Breast epithelium (tissue), 4 donors: ENCODE measurements around the gene PRR22. TPM values are rescaled to one million over a fixed set of nuclear protein-coding genes. Genes with fewer than 3 reads are reported as not detected.
"Not testable (repeated sequence)": the region's sequence is repeated elsewhere in the genome, so short reads cannot be mapped to it uniquely, and the experiment has no call there.

Experiments
- DNase-seq, 2 donors: peaks; one replicate each; pipeline ENCODE4 v3.0.0-alpha.2; 2019; ENCODE audit warnings: low spot score in 2 of 2
- H3K27ac ChIP-seq, 2 donors: fragments of 200-600 bp; sonication (generic) in 1 of 2; one replicate each; pipeline ENCODE4 v1.5.1; 2016 to 2019; ENCODE audit warnings: mild to moderate bottlenecking in 1 of 2
- H3K27me3 ChIP-seq, 2 donors: fragments of 200-600 bp; sonication (generic) in 1 of 2; one replicate each; pipeline versions ENCODE4 v1.5.1 to v1.6.0; 2017 to 2019; ENCODE audit warnings: control low read depth in 1 of 2, mild to moderate bottlenecking in 1 of 2
- H3K36me3 ChIP-seq: fragments of 200-600 bp; one replicate; pipeline ENCODE4 v1.5.1; 2019
- H3K4me1 ChIP-seq, 2 donors: fragments of 200-600 bp; sonication (generic); one replicate each; pipeline ENCODE4 v1.5.1; 2016 to 2019; ENCODE audit warnings: control low read depth in 1 of 2
- H3K4me3 ChIP-seq, 3 donors: fragments of 200-600 bp; sonication (generic); 1 replicate in 2 of 3; 2 replicates in 1 of 3; pipeline ENCODE4 v1.5.1; 2016 to 2019; ENCODE audit warnings: mild to moderate bottlenecking in 3 of 3, moderate library complexity in 2 of 3
- H3K9me3 ChIP-seq, 2 donors: fragments of 200-600 bp; sonication (generic) in 1 of 2; one replicate each; pipeline ENCODE4 v1.5.1; 2016 to 2019; ENCODE audit warnings: control low read depth in 1 of 2
- CTCF ChIP-seq, 3 donors: fragments of 450-650 bp; IDR thresholded peaks; one replicate each; pipeline ENCODE4 v1.5.1; 2016 to 2017; ENCODE audit warnings: antibody characterized with exemption in 3 of 3, mild to moderate bottlenecking in 3 of 3, moderate library complexity in 3 of 3
- POLR2A ChIP-seq: fragments of 450-650 bp; IDR thresholded peaks from one replicate; pipeline ENCODE4 v1.6.1; 2016; ENCODE audit warnings: antibody characterized with exemption, mild to moderate bottlenecking, moderate library complexity
- POLR2AphosphoS5 ChIP-seq, 3 donors: sonication (generic); formaldehyde crosslinking; IDR thresholded peaks; one replicate each; pipeline ENCODE4 v1.6.1; 2017; ENCODE audit warnings: antibody characterized with exemption in 3 of 3
- intact Hi-C: fragments of 100-400 bp; cut with DNase I; formaldehyde crosslinking; loops from one replicate; pipeline ENCODE4 v1.15.1; 2023; ENCODE audit warnings: low total_unique reads
- total RNA-seq, 3 donors: library from RNA; depleted of rRNA; stranded (reverse); fragments of >200 nt; gene quantifications; one replicate each; pipeline ENCODE4 v1.1.0, GENCODE V29; 2016

The PRR22 gene
- total RNA-seq, 3 donors from 2014 or later: 0.64 to 2.0 (median 1.2) TPM

- H3K36me3 ChIP-seq: no peaks in the 10 kb centered on the region
- DNase-seq: no peak
- H3K27me3 ChIP-seq: no peaks in the 10 kb centered on the region
- H3K4me3 ChIP-seq: no peak overlapping the region
- no peaks in the 10 kb centered on the region for H3K9me3 ChIP-seq
- intact Hi-C loops: no loop called here
- TF ChIP-seq POLR2A: no peak
- no peak for TF ChIP-seq CTCF (IDR thresholded peaks at IDR 0.05)
- TF ChIP-seq POLR2AphosphoS5 (IDR thresholded peaks at IDR 0.05): no peak
- no peaks in the 10 kb centered on the region for H3K4me1 ChIP-seq
- no peak overlapping the region for H3K27ac ChIP-seq
Observed at GRCh38 chr19:5738423-5738822, 46.1 kb downstream of the PRR22 start.

GRCh38 chr19:5733172-5733571, 51.4 kb downstream of the PRR22 start:
- H3K36me3 ChIP-seq, intact Hi-C loops, H3K27me3 ChIP-seq, H3K4me3 ChIP-seq, DNase-seq, H3K27ac ChIP-seq, H3K4me1 ChIP-seq: not testable (repeated sequence)
- peaks cover 9 to 20% of the 10 kb centered on the region in 2 donors for H3K9me3 ChIP-seq

Other genes with a start within 250 kb of the PRR22 start
- 10 to 100 TPM in 1 of 3 donors, 1 to 10 TPM in 2; 1.1 to 11.7 (median 1.3) TPM for gene TINCR, start 216.8 kb downstream of the PRR22 start, total RNA-seq
- 10 to 100 TPM; 46.4 to 68.8 (median 62.1) TPM for gene SAFB2, start 162.0 kb downstream of the PRR22 start, total RNA-seq
- gene SAFB, start 161.7 kb downstream of the PRR22 start, total RNA-seq: 100 to 1,000 TPM in 2 of 3 donors, 10 to 100 TPM in 1; 64.2 to 112 (median 111) TPM
- 10 to 100 TPM; 29.4 to 49.5 (median 44.3) TPM for gene MICOS13, start 104.2 kb downstream of the PRR22 start, total RNA-seq
- 10 to 100 TPM; 10.4 to 13.1 (median 11.1) TPM for gene HSD11B1L, start 103.7 kb downstream of the PRR22 start, total RNA-seq
- 1,000 to 10,000 TPM in 1 of 3 donors, 100 to 1,000 TPM in 2; 687 to 1,274 (median 863) TPM for gene RPL36, start 94.5 kb downstream of the PRR22 start, total RNA-seq
- gene LONP1, start 64.6 kb downstream of the PRR22 start, total RNA-seq: 10 to 100 TPM; 48.1 to 66.2 (median 60.6) TPM
- not detected for gene CATSPERD, start 64.1 kb downstream of the PRR22 start, total RNA-seq
- 10 to 100 TPM; 28.8 to 44.9 (median 37.2) TPM for gene DUS3L, start 6.4 kb upstream of the PRR22 start, total RNA-seq
- 1 to 10 TPM in 2 of 3 donors, under 1 TPM in 1; 0.48 to 1.8 (median 1.6) TPM for gene NRTN, start 20.3 kb upstream of the PRR22 start, total RNA-seq
- gene FUT6, start 55.0 kb upstream of the PRR22 start, total RNA-seq: 1 to 10 TPM in 1 of 3 donors, under 1 TPM in 1, not detected in 1; 0.73 to 4.3 TPM
- 1 to 10 TPM in 2 of 3 donors, not detected in 1; 1.3 to 2.9 TPM for gene FUT3, start 66.7 kb upstream of the PRR22 start, total RNA-seq
- gene FUT5, start 85.8 kb upstream of the PRR22 start, total RNA-seq: not detected
- gene NDUFA11, start 119.0 kb upstream of the PRR22 start, total RNA-seq: 100 to 1,000 TPM; 186 to 278 (median 186) TPM
- gene VMAC, start 120.1 kb upstream of the PRR22 start, total RNA-seq: 10 to 100 TPM in 1 of 3 donors, 1 to 10 TPM in 2; 6.1 to 11.8 (median 9.2) TPM
- gene CAPS, start 129.5 kb upstream of the PRR22 start, total RNA-seq: 10 to 100 TPM in 2 of 3 donors, 1 to 10 TPM in 1; 9.4 to 19.0 (median 16.4) TPM
- 10 to 100 TPM; 54.4 to 66.2 (median 64.9) TPM for gene RANBP3, start 193.4 kb upstream of the PRR22 start, total RNA-seq